Measurements from ENCODE around the gene ZFHX2. TPM values are rescaled to one million over a fixed set of nuclear protein-coding genes. Genes with fewer than 3 reads are reported as not detected.
A peak's percentile ranks its signal among the peaks of the same experiment; 100 is the strongest.

ZFHX2 gene
- total and polyA plus RNA-seq, 2 of the 13 experiments (the other 11 are each of a cell fraction or from before 2014, with no cell fraction given): 0.17 to 0.44 TPM

- TF ChIP-seq ZNF362 (CRISPR knock-in tag; IDR thresholded peaks at IDR 0.05; ENCODE audit: borderline replicate concordance): no peak; the same call in 1 of the 2 replicates
- TF ChIP-seq TP53 (CRISPR knock-in tag; conservative IDR thresholded peaks at IDR 0.05): no peak
- no peak for TF ChIP-seq PHF5A (CRISPR knock-in tag; IDR thresholded peaks at IDR 0.05; ENCODE audit: low read depth, unreplicated experiment)
- peak; percentile 49 for TF ChIP-seq ZNF709 (CRISPR knock-in tag; IDR thresholded peaks at IDR 0.05)
- no peak for TF ChIP-seq MAFK (conservative IDR thresholded peaks at IDR 0.05 in 1 of 2, IDR thresholded peaks at IDR 0.05 in 1 of 2; ENCODE audit: low read length in 2 of 2)
- TF ChIP-seq, protein P1, sequence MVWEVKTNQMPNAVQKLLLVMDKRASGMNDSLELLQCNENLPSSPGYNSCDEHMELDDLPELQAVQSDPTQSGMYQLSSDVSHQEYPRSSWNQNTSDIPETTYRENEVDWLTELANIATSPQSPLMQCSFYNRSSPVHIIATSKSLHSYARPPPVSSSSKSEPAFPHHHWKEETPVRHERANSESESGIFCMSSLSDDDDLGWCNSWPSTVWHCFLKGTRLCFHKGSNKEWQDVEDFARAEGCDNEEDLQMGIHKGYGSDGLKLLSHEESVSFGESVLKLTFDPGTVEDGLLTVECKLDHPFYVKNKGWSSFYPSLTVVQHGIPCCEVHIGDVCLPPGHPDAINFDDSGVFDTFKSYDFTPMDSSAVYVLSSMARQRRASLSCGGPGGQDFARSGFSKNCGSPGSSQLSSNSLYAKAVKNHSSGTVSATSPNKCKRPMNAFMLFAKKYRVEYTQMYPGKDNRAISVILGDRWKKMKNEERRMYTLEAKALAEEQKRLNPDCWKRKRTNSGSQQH (CRISPR knock-in tag; IDR thresholded peaks at IDR 0.05; ENCODE audit: low read depth): peak; percentile 97
- TF ChIP-seq, protein P2, sequence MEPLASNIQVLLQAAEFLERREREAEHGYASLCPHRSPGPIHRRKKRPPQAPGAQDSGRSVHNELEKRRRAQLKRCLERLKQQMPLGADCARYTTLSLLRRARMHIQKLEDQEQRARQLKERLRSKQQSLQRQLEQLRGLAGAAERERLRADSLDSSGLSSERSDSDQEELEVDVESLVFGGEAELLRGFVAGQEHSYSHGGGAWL (CRISPR knock-in tag; IDR thresholded peaks at IDR 0.05): peak; percentile 49
- peak; percentile 93 for TF ChIP-seq PCBP2 (optimal IDR thresholded peaks at IDR 0.05; ENCODE audit: low read depth, low read length, poor library complexity, severe bottlenecking)
- TF ChIP-seq, protein P3, sequence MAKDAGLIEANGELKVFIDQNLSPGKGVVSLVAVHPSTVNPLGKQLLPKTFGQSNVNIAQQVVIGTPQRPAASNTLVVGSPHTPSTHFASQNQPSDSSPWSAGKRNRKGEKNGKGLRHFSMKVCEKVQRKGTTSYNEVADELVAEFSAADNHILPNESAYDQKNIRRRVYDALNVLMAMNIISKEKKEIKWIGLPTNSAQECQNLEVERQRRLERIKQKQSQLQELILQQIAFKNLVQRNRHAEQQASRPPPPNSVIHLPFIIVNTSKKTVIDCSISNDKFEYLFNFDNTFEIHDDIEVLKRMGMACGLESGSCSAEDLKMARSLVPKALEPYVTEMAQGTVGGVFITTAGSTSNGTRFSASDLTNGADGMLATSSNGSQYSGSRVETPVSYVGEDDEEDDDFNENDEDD (CRISPR knock-in tag; IDR thresholded peaks at IDR 0.05; ENCODE audit: borderline replicate concordance): peak; percentile 68; the same call in 1 of the 2 replicates
- 0 out of 2 replicates have a peak, but pooled peaks have one; percentile 45 for TF ChIP-seq MTF1 (CRISPR knock-in tag; IDR thresholded peaks at IDR 0.05)
- peak; percentile 12 for TF ChIP-seq PRPF4 (IDR thresholded peaks at IDR 0.05; ENCODE audit: low read depth, low read length, poor library complexity, severe bottlenecking)
- peak; percentile 53; the same call in 1 of the 2 replicates for TF ChIP-seq MED13 (CRISPR knock-in tag; IDR thresholded peaks at IDR 0.05)
- peak; percentile 31; the same call in 1 of the 2 replicates for TF ChIP-seq ELF1 (CRISPR knock-in tag; IDR thresholded peaks at IDR 0.05)
- TF ChIP-seq TFDP2 (CRISPR knock-in tag; IDR thresholded peaks at IDR 0.05): peak; percentile 78
- TF ChIP-seq RFX1 (IDR thresholded peaks at IDR 0.05): no peak
- TF ChIP-seq KDM5A (IDR thresholded peaks at IDR 0.05; ENCODE audit: borderline replicate concordance, low read length): peak; percentile 84
- TF ChIP-seq FOXM1 (CRISPR knock-in tag; IDR thresholded peaks at IDR 0.05): no peak
- peak; percentile 73; the same call in 1 of the 2 replicates for TF ChIP-seq TIGD3 (CRISPR knock-in tag; IDR thresholded peaks at IDR 0.05; ENCODE audit: borderline replicate concordance)
- TF ChIP-seq HDAC2 (CRISPR knock-in tag; IDR thresholded peaks at IDR 0.05): peak; percentile 42; the same call in 1 of the 2 replicates
- peak; percentile 98 for TF ChIP-seq RBFOX2 (IDR thresholded peaks at IDR 0.05; ENCODE audit: low read depth, low read length)
- no peak for TF ChIP-seq ZNF10 (CRISPR knock-in tag; IDR thresholded peaks at IDR 0.05; ENCODE audit: borderline replicate concordance, low read depth)
- TF ChIP-seq ZFX (CRISPR knock-in tag; IDR thresholded peaks at IDR 0.05; ENCODE audit: low read depth): peak; percentile 99
- TF ChIP-seq ARID2 (CRISPR knock-in tag; IDR thresholded peaks at IDR 0.05; ENCODE audit: borderline replicate concordance): peak; percentile 24; the same call in 1 of the 2 replicates
Observed at GRCh38 chr14:23551266-23552028, at the start of gene ZFHX2 (continued).

All from HepG2 (cell line).